IMR-90 (cell line): ENCODE data around the gene MUC6. TPM values are rescaled to one million over a fixed set of nuclear protein-coding genes. Genes with fewer than 3 reads are reported as not detected.
"Not testable (repeated sequence)": the region's sequence is repeated elsewhere in the genome, so short reads cannot be mapped to it uniquely, and the experiment has no call there.

Source experiments
- ATAC-seq: fragments of 200-7000 bp; cut with Tn5 transposase; 2 replicates; pipeline ENCODE4 v1.9.1; 2020; ENCODE audit warnings: low read depth, mild to moderate bottlenecking, moderate library complexity
- BruUV-seq: library from RNA; stranded (reverse); fragments of 400-500 nt; replicated peaks from 2 replicates; lab custom pipeline; 2021; lab: Mats Ljungman, UMichigan
- CTCF ChIA-PET: fragments of 300-600 bp; formaldehyde crosslinking; extraction: SDS; loops from one replicate; lab custom pipeline; 2021; ENCODE audit warnings: antibody characterized with exemption; lab: Yijun Ruan, JAX
- POLR2A ChIA-PET: fragments of 300-600 bp; sonication (Branson Sonifier 250); formaldehyde crosslinking; loops from one replicate; lab custom pipeline; 2022; ENCODE audit warnings: antibody characterized with exemption; ENCODE audit not compliant: unreplicated experiment; lab: Charles Lee
- DNase-seq: peaks from one replicate; pipeline ENCODE4 v3.0.0; 2013
- H2AFZ ChIP-seq: replicated peaks from 2 replicates; pipeline ENCODE3; 2013; ENCODE audit warnings: low read length, mild to moderate bottlenecking; ENCODE audit not compliant: poor library complexity
- H2AK5ac ChIP-seq: 2 replicates; pipeline ENCODE4 v1.6.1; 2013; ENCODE audit warnings: low read depth, low read length, inconsistent platforms
- H2AK9ac ChIP-seq: replicated peaks from 2 replicates; pipeline ENCODE3; 2013; ENCODE audit warnings: mild to moderate bottlenecking, low read depth, low read length, moderate library complexity; ENCODE audit not compliant: poor library complexity
- H2BK120ac ChIP-seq: 2 replicates; pipeline ENCODE4 v1.6.1; 2013; ENCODE audit warnings: low read depth, low read length, inconsistent platforms
- H2BK15ac ChIP-seq: 3 replicates; pipeline ENCODE4 v1.6.1; 2013; ENCODE audit warnings: low read depth, low read length, inconsistent platforms
- H2BK20ac ChIP-seq: 2 replicates; pipeline ENCODE4 v1.6.1; 2013; ENCODE audit warnings: low read depth, mild to moderate bottlenecking, inconsistent platforms, low read length, moderate library complexity
- H2BK5ac ChIP-seq: 2 replicates; pipeline ENCODE4 v1.6.1; 2013; ENCODE audit warnings: mild to moderate bottlenecking, low read depth, low read length, inconsistent platforms; ENCODE audit not compliant: poor library complexity, severe bottlenecking
- H3K14ac ChIP-seq: replicated peaks from 2 replicates; pipeline ENCODE4 v1.6.1; 2013; ENCODE audit warnings: low read depth, low read length, inconsistent platforms
- H3K18ac ChIP-seq: 2 replicates; pipeline ENCODE4 v1.6.1; 2013; ENCODE audit warnings: low read depth, low read length, control low read depth
- H3K23ac ChIP-seq: 2 replicates; pipeline ENCODE4 v1.6.1; 2013; ENCODE audit warnings: low read depth, low read length, inconsistent platforms
- H3K27ac ChIP-seq: 2 replicates; pipeline ENCODE4 v1.5.1; 2013; ENCODE audit warnings: mild to moderate bottlenecking, control low read depth, low read length; ENCODE audit not compliant: insufficient read depth
- H3K27me3 ChIP-seq: 2 replicates; pipeline ENCODE4 v1.6.1; 2013; ENCODE audit warnings: low read length; ENCODE audit not compliant: control insufficient read depth, insufficient read depth
- H3K36me3 ChIP-seq: 2 replicates; pipeline ENCODE4 v1.6.1; 2013; ENCODE audit warnings: low read length, mixed read lengths; ENCODE audit not compliant: control insufficient read depth, insufficient read depth
- H3K4ac ChIP-seq: 2 replicates; pipeline ENCODE4 v1.6.1; 2013; ENCODE audit warnings: low read depth, low read length, inconsistent platforms
- H3K4me1 ChIP-seq: 2 replicates; pipeline ENCODE4 v1.6.1; 2013; ENCODE audit warnings: low read length, mixed read lengths; ENCODE audit not compliant: control insufficient read depth, insufficient read depth
- H3K4me2 ChIP-seq: 2 replicates; pipeline ENCODE4 v1.6.1; 2013; ENCODE audit warnings: low read depth, mild to moderate bottlenecking, control low read depth, low read length, moderate library complexity
- H3K4me3 ChIP-seq: 2 replicates; pipeline ENCODE4 v1.5.1; 2013; ENCODE audit warnings: low read depth, mild to moderate bottlenecking, control low read depth, low read length, moderate library complexity; ENCODE audit not compliant: insufficient read depth
- H3K56ac ChIP-seq: 2 replicates; pipeline ENCODE4 v1.6.1; 2013; ENCODE audit warnings: low read length, inconsistent platforms; ENCODE audit not compliant: insufficient read depth; ENCODE audit errors: extremely low read depth
- H3K79me1 ChIP-seq, 2 experiments: 2 replicates each; pipeline ENCODE4 v1.6.1; 2013; ENCODE audit warnings: low read length in 2 of 2, inconsistent platforms in 1 of 2, low read depth in 1 of 2
- H3K9ac ChIP-seq: 2 replicates; pipeline ENCODE4 v1.6.1; 2013; ENCODE audit warnings: low read depth, low read length, control low read depth
- H3K9me1 ChIP-seq: 2 replicates; pipeline ENCODE4 v1.6.1; 2013; ENCODE audit warnings: low read length, inconsistent platforms; ENCODE audit not compliant: insufficient read depth
- H3K9me3 ChIP-seq: 2 replicates; pipeline ENCODE4 v1.6.1; 2013; ENCODE audit warnings: low read length; ENCODE audit not compliant: control insufficient read depth, insufficient read depth
- H4K20me1 ChIP-seq: 2 replicates; pipeline ENCODE4 v1.6.1; 2013; ENCODE audit warnings: low read length, inconsistent platforms; ENCODE audit not compliant: insufficient read depth
- H4K5ac ChIP-seq: 2 replicates; pipeline ENCODE4 v1.6.1; 2013; ENCODE audit warnings: mild to moderate bottlenecking, low read depth, low read length, control low read depth
- H4K8ac ChIP-seq, 2 experiments: 2 replicates each; pipeline ENCODE4 v1.6.1; 2013; ENCODE audit warnings: low read depth in 2 of 2, low read length in 2 of 2, control low read depth in 1 of 2, inconsistent platforms in 1 of 2
- H4K91ac ChIP-seq: 2 replicates; pipeline ENCODE4 v1.6.1; 2013; ENCODE audit warnings: low read depth, low read length, inconsistent platforms; ENCODE audit not compliant: insufficient read depth
- CHD1 ChIP-seq: IDR thresholded peaks from 2 replicates; pipeline ENCODE4 v1.6.1; 2012; ENCODE audit warnings: low read depth, low read length, improper control_type of control experiment
- MXI1 ChIP-seq: IDR thresholded peaks from 2 replicates; pipeline ENCODE4 v1.6.1; 2012; ENCODE audit warnings: low read depth, mild to moderate bottlenecking, low read length, moderate library complexity, borderline replicate concordance
- RCOR1 ChIP-seq: IDR thresholded peaks from 2 replicates; pipeline ENCODE4 v1.6.1; 2012; ENCODE audit warnings: mild to moderate bottlenecking, low read length, improper control_type of control experiment; ENCODE audit not compliant: insufficient replicate concordance
- WGBS, 2 experiments: methylation state at CpG; one replicate each; pipeline versions ENCODE4 v1.1.5 to v1.1.7; 2013; ENCODE audit warnings: missing lambda C conversion rate in 2 of 2; ENCODE audit not compliant: insufficient read length in 1 of 2; ENCODE audit errors: extremely low coverage in 2 of 2; 5-methylcytosine and 5-hydroxymethylcytosine counted together
- dilution Hi-C: fragments of 300-500 bp; cut with HindIII; formaldehyde crosslinking; loops from one replicate; pipeline ENCODE4 v1.14.3; 2018; ENCODE audit warnings: low sequenced_read_pairs; ENCODE audit not compliant: unreplicated experiment
- in situ Hi-C: fragments of 300-500 bp; cut with MboI; formaldehyde crosslinking; loops from 3 replicates; pipeline ENCODE4 v1.14.3; 2019; ENCODE audit warnings: low sequenced_read_pairs, inconsistent platforms, mixed read lengths
- intact Hi-C: fragments of 100-400 bp; cut with micrococcal nuclease; formaldehyde crosslinking; loops from 2 replicates; pipeline ENCODE4 v1.10.0; 2022
- polyA plus RNA-seq, 3 experiments: library from polyadenylated mRNA; depleted of rRNA; stranded (reverse); fragments of >200 nt; gene quantifications; 2 replicates each; pipeline ENCODE4 v1.2.3, GENCODE V29; 2012; ENCODE audit warnings: low replicate concordance in 1 of 3
- total RNA-seq: library from RNA; depleted of rRNA; stranded (reverse); fragments of >200 nt; gene quantifications from 2 replicates; pipeline ENCODE4 v1.2.3, GENCODE V29; 2012

Gene MUC6
- total and polyA plus RNA-seq, 2 of the 4 experiments (the other 2 are of a cell fraction): not detected

DNA sequence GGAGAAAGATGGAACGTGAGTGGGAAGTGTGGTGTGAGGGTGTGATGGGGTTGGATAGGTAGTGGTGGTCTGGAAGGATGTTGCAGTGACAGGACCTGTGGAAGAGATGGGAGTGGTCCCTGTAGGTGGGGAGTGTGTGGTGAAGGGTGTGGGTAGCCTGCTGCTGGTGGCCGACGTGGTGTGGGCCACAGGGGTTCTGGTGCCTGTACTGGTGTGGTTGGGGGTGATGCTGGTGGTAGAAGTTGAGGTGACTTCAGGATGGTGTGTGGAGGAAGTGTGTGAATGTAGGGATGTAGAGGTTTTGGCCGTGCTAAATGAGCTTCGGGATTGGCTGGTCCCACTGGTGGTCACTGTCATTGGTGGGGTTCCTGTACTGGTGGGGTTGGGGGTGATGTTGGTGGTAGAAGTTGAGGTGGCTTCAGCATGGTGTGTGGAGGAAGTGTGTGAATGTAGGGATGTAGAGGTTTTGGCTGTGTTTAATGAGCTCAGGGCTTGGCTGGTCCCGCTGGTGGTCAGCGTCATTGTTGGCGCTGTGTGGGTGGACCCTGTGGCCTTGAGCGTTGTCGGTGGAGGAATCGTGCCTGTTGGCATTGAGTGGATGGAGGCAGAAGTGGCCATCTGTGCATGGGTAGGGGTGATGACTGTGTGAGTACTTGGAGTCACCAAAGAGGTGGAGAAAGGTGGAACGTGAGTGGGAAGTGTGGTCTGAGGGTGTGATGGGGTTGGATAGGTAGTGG is 19.1 kb downstream of the MUC6 start:
- Histone ChIP-seq H3K4ac (no peak overlapping the region), H2BK20ac (no peak overlapping the region), H3K18ac (no peak overlapping the region), H4K91ac (no peak overlapping the region), H3K4me3 (no peak overlapping the region), H3K9me3 (no peaks in the 10 kb centered on the region), H2BK5ac (no peak overlapping the region), H3K56ac (no peak overlapping the region), H3K79me1 (peaks cover 11 to 19% of the 10 kb centered on the region in 2 experiments), H3K4me2 (no peak overlapping the region), H3K36me3 (no peaks in the 10 kb centered on the region), H3K14ac (no peak overlapping the region), H2BK120ac (no peak overlapping the region), H4K20me1 (peaks cover 12% of the 10 kb centered on the region), H4K8ac (no peak overlapping the region), H2AK9ac (no peak overlapping the region), H3K4me1 (no peaks in the 10 kb centered on the region), H3K23ac (no peak overlapping the region), H3K27ac (no peak overlapping the region), H2BK15ac (no peak overlapping the region), H3K9ac (no peak overlapping the region), H3K9me1 (peaks cover 9% of the 10 kb centered on the region; the same call in 1 of the 2 replicates), H3K27me3 (no peaks in the 10 kb centered on the region), H2AK5ac (no peak overlapping the region), H4K5ac (no peak overlapping the region), H2AFZ (no peak overlapping the region)
- dilution Hi-C loops (no loop called here), intact Hi-C loops (no loop called here), in situ Hi-C loops (no loop called here)
- no TSS peak for BruUV-seq
- ChIA-PET CTCF (no interaction called here), POLR2A (no interaction called here)
- DNase-seq (no peak), ATAC-seq (no peak)
- TF ChIP-seq CHD1 (no peak), RCOR1 (no peak), MXI1 (no peak)
- WGBS, 2 experiments: 87 to 100% methylated on average over 1 to 12 of the region's 12 CpGs

DNA sequence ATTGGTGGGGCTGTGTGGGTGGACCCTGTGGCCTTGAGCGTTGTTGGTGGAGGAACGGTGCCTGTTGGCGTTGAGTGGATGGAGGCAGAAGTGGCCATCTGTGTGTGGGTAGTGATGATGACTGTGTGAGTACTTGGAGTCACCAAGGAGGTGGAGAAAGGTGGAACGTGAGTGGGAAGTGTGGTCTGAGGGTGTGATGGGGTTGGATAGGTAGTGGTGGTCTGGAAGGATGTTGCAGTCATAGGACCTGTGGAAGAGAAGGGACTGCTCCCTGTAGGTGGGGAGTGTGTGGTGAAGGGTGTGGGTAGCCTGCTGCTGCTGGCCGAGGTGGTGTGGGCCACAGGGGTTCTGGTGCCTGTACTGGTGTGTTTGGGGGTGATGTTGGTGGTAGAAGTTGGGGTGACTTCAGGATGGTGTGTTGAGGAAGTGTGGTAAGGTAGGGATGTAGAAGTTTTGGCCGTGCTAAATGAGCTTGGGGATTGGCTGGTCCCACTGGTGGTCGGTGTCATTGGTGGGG is 19.9 kb downstream of the MUC6 start:
- H2BK15ac ChIP-seq, H3K4me3 ChIP-seq, intact Hi-C loops, H2AFZ ChIP-seq, H3K27me3 ChIP-seq, H2BK120ac ChIP-seq, DNase-seq, H2BK20ac ChIP-seq, H2AK9ac ChIP-seq, H3K9me3 ChIP-seq, POLR2A ChIA-PET, H4K91ac ChIP-seq, dilution Hi-C loops, in situ Hi-C loops, ATAC-seq, H3K23ac ChIP-seq, H3K14ac ChIP-seq, H2AK5ac ChIP-seq, H2BK5ac ChIP-seq, H3K4me1 ChIP-seq, CTCF ChIA-PET, H3K4ac ChIP-seq, H3K4me2 ChIP-seq, H3K36me3 ChIP-seq, H3K9me1 ChIP-seq, H3K18ac ChIP-seq, H4K8ac ChIP-seq, H3K56ac ChIP-seq, H4K5ac ChIP-seq, BruUV-seq, H3K9ac ChIP-seq, H3K27ac ChIP-seq: not testable (repeated sequence)
- 72% methylated on average over 7 of the region's 7 CpGs; no CpG with 5 or more reads in 1 of the 2 experiments for WGBS, 2 experiments
- Histone ChIP-seq H4K20me1 (peaks cover 12% of the 10 kb centered on the region), H3K79me1 (peaks cover 11 to 19% of the 10 kb centered on the region in 2 experiments)
